NCI-H128 (cell line): ENCODE data around the gene PGLYRP2.
"Not testable (repeated sequence)": the region's sequence is repeated elsewhere in the genome, so short reads cannot be mapped to it uniquely, and the experiment has no call there.

Experiments
- DNase-seq: peaks from one replicate; lab custom pipeline; 2025; ENCODE audit not compliant: unreplicated experiment; lab: John Stamatoyannopoulos, UW

Gene PGLYRP2

GRCh38 chr19:15479391-15480345, at the start of gene PGLYRP2:
Gene PGLYRP2 (minus strand): TSS chr19:15479501. CDS start chr19:15479371, 130 bp downstream.
- no peak for DNase-seq

DNA sequence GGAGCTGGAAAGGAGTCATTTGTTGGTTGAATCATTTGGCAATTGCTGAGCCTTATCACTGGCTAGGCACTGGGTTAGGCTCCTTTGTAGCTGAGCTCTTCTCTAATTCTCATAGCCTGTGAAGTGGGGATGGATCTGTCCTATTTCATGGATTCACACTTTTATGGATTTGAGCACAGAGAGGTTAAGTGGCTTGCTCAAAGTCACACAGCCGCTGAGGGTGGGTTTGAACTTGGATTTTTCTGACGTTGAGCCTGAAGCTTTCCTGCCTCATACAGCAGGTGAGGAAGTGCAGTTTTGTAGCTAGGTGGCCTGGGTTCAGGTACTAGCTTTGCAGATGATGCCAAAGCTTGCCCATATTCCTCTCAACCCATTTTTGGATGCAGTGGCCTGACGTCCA, 48.4 kb upstream of the PGLYRP2 start:
- no peak for DNase-seq

DNA sequence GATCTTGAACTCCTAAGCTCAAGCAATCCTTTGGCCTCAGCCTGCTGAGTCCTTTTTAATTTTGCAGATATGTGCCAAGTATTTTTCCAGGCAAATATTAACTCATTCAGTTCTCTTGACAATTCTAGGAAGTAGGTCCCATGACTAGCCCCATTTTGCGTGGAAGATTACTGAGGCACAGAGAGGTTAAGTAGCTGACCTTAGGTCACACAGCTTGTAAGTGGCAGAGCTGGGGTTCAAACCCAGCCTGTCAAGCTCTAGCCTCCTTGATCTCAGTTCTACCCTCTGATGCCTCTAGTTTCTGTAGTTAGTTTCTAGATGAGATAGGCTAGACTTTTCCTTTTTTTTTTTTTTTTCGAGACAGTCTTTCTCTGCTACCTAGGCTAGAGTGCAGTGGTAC, 47.1 kb upstream of the PGLYRP2 start:
- DNase-seq: no peak

- no peak for DNase-seq
Measured at GRCh38 chr19:15525291-15525690, 46.0 kb upstream of the PGLYRP2 start.

DNA sequence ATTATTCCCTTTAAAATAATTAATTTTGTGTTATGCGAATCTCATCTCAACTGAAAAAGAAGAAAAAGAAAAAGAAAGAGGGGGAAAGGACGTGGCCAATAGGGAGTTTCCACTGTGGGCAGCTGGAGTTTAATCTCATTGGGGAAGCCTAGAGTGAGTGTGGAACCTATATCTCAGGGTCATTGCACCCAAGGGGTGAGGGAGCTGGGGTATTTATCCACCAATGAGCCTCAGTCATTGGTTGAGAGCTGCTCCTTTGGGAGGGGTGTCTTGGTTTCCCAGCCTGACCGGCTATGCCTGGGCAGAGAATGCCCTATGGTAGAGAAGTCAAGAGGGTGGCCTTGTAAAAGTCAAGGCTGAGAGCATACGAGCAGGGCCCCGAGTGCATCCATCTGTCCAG, 45.5 kb upstream of the PGLYRP2 start:
- no peak for DNase-seq

GRCh38 chr19:15519433-15519976, 40.2 kb upstream of the PGLYRP2 start:
- no peak for DNase-seq

DNA sequence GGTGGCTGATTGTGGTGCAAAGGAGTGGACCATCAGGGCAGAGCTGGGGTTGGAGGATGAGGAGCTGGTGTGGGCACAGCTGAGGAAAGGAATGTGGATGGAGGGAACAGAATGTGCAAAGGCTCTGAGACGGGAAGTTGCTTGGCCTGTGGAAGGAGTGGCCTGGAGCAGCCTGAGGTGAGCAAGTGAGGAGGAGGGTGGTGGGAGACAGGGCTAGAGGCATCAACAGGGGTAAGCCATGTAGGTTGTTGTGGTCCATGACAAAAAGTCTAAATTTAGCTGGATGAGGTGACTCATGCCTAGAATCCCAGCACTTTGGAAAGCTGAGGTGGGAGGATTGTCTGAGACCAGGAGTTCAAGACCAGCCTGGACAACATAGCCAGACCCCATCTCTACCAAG, 38.5 kb upstream of the PGLYRP2 start:
- DNase-seq: no peak

DNA sequence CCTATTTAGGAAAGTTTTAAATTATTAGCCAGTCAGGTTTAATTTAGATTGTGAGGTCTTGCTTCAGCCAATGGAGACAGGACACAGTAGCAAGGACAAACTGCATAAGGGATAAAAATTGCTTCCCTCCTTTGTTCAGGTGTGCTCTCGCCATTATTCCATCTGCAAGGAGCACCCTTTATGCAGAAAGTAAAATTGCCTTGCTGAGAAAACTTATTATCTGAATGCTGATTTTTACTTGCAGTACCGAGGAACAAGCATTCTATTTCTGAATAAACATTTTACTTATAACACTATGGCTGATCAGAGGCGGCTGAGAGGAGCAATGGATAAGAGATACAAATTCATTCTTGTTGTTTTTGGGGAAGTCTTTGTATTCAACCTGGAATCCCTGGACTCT, 37.1 kb upstream of the PGLYRP2 start:
- no peak for DNase-seq

DNA sequence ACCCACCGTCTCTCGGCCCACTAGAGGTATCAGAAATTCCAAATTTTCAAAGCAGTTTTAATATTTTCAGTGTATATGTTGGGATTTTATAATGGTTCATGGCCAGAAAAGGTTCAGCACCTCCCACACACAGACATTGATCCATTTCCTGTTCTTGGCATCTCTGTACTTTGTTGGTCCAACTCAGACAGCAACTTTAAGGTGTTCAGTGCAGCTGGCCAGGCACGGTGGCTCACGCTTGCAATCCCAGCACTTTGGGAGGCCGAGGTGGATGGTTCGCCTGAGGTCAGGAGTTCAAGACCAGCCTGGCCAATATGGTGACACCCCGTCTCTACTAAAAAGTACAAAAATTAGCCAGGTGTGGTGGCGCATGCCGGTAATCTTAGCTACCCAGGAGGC, 35.9 kb upstream of the PGLYRP2 start:
- DNase-seq: not testable (repeated sequence)

DNA sequence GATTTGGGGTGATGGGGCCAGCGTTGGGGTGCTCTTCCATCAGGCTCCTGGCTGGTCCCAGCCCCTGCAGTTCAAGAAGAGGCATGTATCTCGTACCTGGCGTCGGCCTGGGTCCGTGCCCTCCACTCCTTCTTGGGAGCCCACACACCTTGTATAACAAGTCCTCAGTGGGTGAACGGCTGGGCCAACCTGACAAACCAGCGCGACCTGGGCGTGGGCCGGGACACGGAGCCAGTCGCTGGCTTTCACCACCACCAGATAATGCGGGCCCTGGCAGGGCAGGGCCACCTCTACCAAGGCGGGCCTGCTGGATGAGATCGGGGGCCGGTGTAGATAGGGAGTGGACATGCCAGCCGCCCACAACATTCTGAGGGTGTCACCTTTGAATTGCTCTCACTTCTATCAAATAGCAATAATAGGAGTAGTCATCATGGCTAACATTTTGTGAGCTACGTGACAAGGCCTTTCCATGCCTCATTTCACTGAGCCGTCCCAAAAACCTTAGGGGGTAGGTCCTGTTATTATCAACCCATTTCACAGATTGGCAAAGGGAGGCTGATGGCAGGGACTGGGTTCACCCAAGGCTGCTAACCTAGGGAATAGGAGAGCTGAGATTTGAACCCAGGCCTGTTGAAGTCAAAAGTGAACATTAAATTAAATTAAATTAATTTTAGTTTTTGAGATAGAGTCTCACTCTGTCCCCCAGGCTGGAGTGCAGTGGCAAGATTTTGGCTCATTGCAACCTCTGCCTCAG, 32.5 kb upstream of the PGLYRP2 start:
- DNase-seq: no peak

GRCh38 chr19:15508035-15508710, 28.9 kb upstream of the PGLYRP2 start, which contains the start of gene CYP4F22:
Gene CYP4F22 (plus strand): TSS chr19:15508525. CDS start chr19:15525337, 16,812 bp downstream.
- no peak for DNase-seq

DNA sequence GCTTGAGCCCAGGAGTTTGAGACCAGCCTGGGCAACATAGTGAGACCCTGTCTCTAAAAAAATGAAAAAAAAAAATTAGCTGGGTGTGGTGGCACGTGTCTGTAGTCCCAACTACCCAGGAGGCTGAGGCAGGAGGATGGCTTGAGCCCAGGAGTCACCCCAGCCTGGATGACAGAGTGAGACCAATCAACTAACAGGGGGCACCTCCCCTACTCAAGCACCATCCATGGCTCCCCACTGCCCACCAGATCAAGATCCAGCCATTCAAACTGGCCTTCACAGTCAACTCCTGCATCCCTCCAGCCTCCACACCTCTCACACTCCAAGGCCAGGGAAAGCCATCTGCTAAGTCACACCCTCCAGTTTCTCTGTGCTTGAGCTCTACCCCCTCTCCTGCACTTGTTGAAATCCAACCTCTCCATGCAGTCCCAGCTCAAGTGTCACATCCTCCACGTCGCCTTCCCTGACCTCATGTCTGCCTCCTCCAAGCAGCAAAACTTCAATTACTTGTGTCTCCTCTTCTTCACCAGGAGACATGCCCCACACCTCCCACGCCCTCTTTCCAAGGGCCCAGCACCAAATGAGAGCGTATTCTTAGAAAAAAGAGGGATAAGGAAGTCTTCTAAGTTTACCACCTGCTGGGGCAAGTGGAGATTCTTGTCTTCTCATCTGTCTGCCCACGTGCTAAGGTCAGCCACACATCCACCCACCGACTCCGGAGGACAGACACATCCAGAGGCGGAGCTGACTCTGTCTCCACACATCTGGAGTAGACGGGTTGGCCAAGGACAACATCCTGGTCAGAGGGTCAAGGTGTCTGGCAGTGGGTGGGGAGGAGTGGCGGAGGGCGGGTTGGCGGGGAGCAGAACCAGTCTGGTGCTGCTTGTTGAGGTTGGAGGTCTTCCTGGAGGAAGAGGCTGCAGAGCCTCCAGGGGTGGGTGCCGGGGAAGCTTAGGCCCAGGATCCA, 28.1 kb upstream of the PGLYRP2 start:
- no peak for DNase-seq

GRCh38 chr19:15506074-15506571, 26.8 kb upstream of the PGLYRP2 start:
- DNase-seq: no peak

DNA sequence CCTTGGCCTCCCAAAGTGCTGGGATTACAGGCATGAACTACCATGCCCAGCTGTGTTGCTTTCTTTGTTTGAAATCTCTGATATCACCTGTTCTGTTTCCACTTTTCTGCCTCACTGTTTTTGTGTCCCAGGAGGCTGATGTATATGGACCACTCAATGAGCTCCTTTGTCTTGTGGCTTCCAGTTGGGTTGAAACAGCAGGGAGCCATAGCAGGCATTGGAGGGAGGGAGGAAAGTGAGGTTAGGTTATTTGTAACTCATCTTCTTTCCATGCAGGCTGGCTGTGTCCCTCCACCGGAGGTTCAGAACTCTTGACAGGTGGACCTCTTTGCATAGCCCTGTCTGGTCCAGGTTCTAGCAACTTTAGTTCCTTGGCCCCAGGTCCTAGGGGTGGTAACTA, 23.0 kb upstream of the PGLYRP2 start:
- no peak for DNase-seq

DNA sequence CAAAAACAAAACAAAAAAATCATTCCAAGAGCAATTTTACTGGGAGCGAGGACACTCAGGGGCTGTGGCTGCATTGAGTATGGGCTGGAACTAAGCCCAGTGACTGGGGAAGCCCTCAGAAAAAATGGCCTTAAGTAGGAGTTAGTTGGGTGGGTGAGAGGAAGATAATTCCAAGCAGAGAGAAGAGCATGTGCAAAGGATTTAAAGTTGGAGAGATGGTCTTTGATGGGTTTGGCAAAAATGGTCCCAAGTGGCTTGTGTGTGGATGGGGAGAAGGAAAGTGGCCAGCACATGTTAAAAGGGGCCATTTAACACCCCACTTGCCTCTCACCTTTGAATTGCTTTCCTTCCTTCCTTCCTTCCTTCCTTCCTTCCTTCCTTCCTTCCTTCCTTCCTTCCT, 22.3 kb upstream of the PGLYRP2 start:
- DNase-seq: no peak

GRCh38 chr19:15498910-15499309, 19.6 kb upstream of the PGLYRP2 start:
- DNase-seq: no peak

GRCh38 chr19:15498156-15498858, 19.0 kb upstream of the PGLYRP2 start:
- no peak for DNase-seq

- DNase-seq: no peak
Measured at GRCh38 chr19:15495151-15495550, 15.8 kb upstream of the PGLYRP2 start.
